Astrocyte of the spinal cord (primary cell): ENCODE results near the gene HTR1A.

Experiments
- DNase-seq: peaks from one replicate; pipeline ENCODE4 v3.0.0; 2011; ENCODE audit warnings: low read depth, low spot score
- H3K4me3 ChIP-seq: 2 replicates; pipeline ENCODE4 v1.5.1; 2011; ENCODE audit warnings: low read depth, mild to moderate bottlenecking, low read length, moderate library complexity
- in situ Hi-C: cut with HindIII; loops from 2 replicates; pipeline ENCODE4 v1.10.0; 2017; ENCODE audit warnings: low sequenced_read_pairs
- TF ChIP-seq, protein P1 (sequence below): IDR thresholded peaks from 2 replicates; pipeline ENCODE4 v1.5.1; 2012; ENCODE audit warnings: low read depth, mild to moderate bottlenecking, low read length, inconsistent platforms

The HTR1A gene

DNA sequence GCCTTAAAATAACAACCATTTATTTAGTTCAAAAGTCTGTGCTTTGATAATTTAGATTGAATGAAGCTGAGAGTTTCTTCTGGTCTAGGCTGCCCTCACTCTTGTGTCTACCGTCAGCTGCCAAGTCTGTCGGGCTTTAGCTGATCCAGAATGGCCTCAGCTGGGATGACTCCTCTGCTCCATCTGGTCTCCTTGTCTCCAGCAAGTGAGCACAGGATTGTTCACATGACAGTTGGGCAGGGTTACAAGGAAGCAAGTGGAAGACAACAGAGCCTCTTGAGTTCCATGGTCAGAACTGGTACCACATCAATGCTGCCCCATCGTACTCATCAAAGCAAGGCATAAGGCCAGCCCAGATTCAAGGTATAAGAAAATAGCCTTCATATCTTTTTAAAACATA, 9.0 kb downstream of the HTR1A start:
- TF ChIP-seq, protein P1, sequence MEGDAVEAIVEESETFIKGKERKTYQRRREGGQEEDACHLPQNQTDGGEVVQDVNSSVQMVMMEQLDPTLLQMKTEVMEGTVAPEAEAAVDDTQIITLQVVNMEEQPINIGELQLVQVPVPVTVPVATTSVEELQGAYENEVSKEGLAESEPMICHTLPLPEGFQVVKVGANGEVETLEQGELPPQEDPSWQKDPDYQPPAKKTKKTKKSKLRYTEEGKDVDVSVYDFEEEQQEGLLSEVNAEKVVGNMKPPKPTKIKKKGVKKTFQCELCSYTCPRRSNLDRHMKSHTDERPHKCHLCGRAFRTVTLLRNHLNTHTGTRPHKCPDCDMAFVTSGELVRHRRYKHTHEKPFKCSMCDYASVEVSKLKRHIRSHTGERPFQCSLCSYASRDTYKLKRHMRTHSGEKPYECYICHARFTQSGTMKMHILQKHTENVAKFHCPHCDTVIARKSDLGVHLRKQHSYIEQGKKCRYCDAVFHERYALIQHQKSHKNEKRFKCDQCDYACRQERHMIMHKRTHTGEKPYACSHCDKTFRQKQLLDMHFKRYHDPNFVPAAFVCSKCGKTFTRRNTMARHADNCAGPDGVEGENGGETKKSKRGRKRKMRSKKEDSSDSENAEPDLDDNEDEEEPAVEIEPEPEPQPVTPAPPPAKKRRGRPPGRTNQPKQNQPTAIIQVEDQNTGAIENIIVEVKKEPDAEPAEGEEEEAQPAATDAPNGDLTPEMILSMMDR, result no peak
- DNase-seq, result no peak
- in situ Hi-C loops, result no loop called here
- H3K4me3 ChIP-seq, result no peak overlapping the region

DNA sequence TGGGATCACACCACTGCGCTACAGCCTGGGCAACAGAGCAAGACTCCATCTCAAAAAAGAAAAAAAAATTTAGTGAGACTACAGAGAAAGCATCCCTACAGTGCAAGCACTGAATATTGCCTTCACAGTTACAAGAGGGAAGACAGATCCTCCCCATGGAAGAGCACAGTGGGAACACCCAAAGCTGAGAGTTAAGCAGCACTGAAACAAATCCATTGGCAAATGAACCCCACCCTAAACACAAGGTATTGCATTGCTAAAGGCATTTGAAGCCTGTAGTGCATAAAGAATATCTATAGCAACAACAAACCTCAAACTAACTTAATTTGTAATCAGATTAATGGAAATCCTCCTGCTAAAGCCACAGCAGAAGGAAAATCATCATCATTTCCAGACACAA, 27.1 kb downstream of the HTR1A start:
- TF ChIP-seq, protein P1, result no peak
- in situ Hi-C loops, result no loop called here

DNA sequence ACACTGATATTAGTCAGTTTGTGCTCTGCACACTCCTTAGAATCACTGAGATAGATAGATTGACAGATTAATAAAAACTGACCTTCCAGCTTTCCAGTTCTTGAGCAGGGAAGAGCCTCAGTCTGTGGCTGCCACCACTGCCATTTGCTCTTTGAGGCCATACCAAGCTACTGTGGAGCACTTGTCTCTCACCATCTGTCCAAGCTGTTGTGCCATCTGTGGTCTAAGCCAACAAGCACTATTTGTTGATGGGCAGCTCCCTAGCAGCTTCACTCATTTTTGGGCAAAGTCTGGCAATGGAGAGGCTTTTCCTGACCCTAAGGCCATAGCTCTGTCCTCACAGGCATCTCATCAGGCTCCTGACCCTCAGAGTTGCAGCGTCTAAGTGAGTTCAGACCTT, 30.4 kb downstream of the HTR1A start:
- no peak for DNase-seq
- H3K4me3 ChIP-seq, result no peak overlapping the region
- TF ChIP-seq, protein P1, result no peak
- in situ Hi-C loops, result no loop called here

More for the DNA sequence above, 27.1 kb downstream of the HTR1A start:
- DNase-seq, result no peak
- no peak overlapping the region for H3K4me3 ChIP-seq

DNA sequence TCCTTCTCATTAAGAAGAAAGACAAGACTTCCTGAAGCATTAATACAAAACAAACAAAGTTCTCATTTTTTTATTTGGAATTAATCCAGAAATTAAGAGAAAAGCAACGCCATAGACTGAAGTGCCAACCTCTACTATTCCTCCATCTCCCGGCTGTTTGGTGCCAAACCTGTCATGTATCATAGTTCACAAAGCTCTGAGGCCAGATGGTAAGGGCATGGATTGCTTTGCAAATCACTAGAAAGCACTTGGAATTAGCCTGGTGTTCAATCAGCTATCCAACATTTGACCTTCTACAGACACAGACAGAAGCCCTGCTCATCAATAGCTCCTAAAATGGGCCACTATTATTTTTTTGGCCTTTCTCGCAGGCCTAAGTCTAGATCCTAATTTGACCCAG, 33.8 kb downstream of the HTR1A start:
- H3K4me3 ChIP-seq, result no peak overlapping the region
- no peak for DNase-seq
- TF ChIP-seq, protein P1, result no peak
- in situ Hi-C loops, result no loop called here

DNA sequence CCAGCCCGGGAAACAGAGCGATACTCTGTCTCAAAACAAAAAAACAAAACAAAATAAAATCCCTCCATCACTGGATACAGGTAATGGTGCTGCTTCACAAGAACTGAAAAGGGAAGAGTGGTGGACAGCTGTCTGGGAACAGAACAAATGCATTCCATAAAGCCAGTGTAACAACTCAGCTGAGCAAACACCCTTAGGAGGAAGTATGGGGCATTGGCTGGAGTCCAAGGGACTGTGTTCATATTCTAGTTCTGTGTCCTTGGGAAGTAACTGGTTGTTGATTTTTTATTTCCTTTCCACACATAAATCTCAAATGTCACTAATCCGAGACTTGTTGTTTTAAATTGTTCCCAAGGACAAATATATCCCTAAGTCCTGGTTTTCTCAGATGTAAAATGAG, 38.3 kb downstream of the HTR1A start:
- DNase-seq, result no peak
- in situ Hi-C loops, result no loop called here
- TF ChIP-seq, protein P1, result no peak
- H3K4me3 ChIP-seq, result no peak overlapping the region

DNA sequence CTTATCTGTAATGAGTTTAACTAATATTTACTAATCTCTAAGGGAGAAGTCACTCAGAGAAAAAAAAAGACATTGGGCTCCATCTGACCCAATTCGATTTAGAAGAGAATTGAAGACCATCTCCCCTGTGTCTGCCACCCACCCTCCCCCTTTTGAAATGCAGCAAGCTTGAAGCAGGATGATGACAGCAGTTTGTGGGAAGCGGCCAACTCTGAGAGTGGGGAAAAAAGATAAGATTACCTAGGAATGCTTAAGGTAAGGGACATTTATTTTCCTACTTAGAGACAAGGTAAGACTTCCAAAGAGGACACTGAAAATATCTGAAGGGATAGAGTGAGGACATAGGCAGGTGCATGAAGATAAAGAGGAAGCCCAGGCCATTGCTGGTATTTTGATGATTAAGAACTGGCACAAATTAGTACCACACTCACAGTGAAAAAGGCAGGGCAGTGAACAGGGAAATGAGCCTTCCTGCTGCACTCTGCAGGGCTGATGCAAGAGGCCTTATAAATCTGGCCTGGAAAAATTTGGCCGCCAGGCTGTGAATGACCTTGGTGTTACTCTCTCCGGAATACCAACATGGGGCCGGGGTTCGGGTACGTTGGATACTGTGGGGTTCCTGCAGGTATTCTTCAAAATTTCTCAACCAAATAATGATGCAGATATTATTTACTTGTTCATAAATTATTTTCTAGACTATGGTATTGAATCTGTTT, 42.3 kb downstream of the HTR1A start:
- H3K4me3 ChIP-seq, result no peak overlapping the region
- in situ Hi-C loops, result no loop called here
- TF ChIP-seq, protein P1, result no peak
- DNase-seq, result no peak
